ENCODE results near the gene SLC17A2. TPM values are rescaled to one million over a fixed set of nuclear protein-coding genes. Genes with fewer than 3 reads are reported as not detected.

SLC17A2 gene
- total and polyA plus RNA-seq, 7 donors: not detected

GRCh38 chr6:25895771-25896170 lies 34.7 kb downstream of the SLC17A2 start:
- Histone ChIP-seq H3K27me3 (ENCODE audit: insufficient read depth in 3 of 3, low read length in 2 of 3) (no peaks in the 10 kb centered on the region), H3K9me3 (no peaks in the 10 kb centered on the region), H3K4me3 (no peak overlapping the region), H3K36me3 (ENCODE audit: insufficient read depth in 1 of 2, low read depth in 1 of 2) (no peaks in the 10 kb centered on the region), H3K27ac (no peak overlapping the region), H3K4me1 (no peaks in the 10 kb centered on the region)
- DNase-seq (no peak), ATAC-seq (no peak)
- intact Hi-C loops (cut with DNase I): no loop called here
- no peak for TF ChIP-seq CTCF (IDR thresholded peaks at IDR 0.05)
- 64 to 75% (median 67%) methylated on average over 1 of the region's 1 CpG for WGBS, 3 donors

DNA sequence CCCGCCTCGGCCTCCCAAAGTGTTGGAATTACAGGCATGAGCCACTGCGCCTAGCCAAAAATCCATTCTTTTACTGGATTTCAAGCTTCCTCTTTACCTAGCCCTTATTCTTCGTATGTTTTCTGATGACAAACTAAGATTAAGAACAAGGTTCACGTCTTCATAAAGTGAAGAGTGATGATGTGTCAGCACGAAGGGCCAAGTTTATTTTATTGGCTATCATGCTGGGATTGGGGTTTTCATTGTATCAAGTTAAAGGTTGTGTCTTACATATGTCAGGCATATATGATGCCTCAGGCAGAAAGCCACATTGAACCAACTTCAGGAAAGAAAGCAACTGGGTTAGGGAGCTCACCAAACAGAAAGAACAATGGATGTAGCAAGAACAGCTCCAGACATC lies 36.7 kb downstream of the SLC17A2 start:
- no peak for TF ChIP-seq CTCF (IDR thresholded peaks at IDR 0.05)
- no peaks in the 10 kb centered on the region for H3K27me3 ChIP-seq (ENCODE audit: insufficient read depth in 3 of 3, low read length in 2 of 3)
- intact Hi-C loops (cut with DNase I): no loop called here

GRCh38 chr6:25892877-25893276 lies 37.6 kb downstream of the SLC17A2 start:
- Histone ChIP-seq H3K27me3 (ENCODE audit: insufficient read depth in 3 of 3, low read length in 2 of 3) (no peaks in the 10 kb centered on the region), H3K9me3 (no peaks in the 10 kb centered on the region), H3K27ac (no peak overlapping the region), H3K4me1 (no peaks in the 10 kb centered on the region), H3K4me3 (no peak overlapping the region), H3K36me3 (ENCODE audit: insufficient read depth in 1 of 2, low read depth in 1 of 2) (no peaks in the 10 kb centered on the region)
- DNase-seq (no peak), ATAC-seq (no peak)
- no peak for TF ChIP-seq CTCF (IDR thresholded peaks at IDR 0.05)
- intact Hi-C loops (cut with DNase I): no loop called here

More for the DNA sequence above, 36.7 kb downstream of the SLC17A2 start:
- no peak overlapping the region for H3K27ac ChIP-seq
- WGBS, 3 donors: 91 to 93% (median 92%) methylated on average over 6 of the region's 6 CpGs
- ATAC-seq (no peak), DNase-seq (no peak)
- H3K4me3 ChIP-seq: no peak overlapping the region
- H3K36me3 ChIP-seq (ENCODE audit: insufficient read depth in 1 of 2, low read depth in 1 of 2): no peaks in the 10 kb centered on the region
- no peaks in the 10 kb centered on the region for H3K9me3 ChIP-seq
- no peaks in the 10 kb centered on the region for H3K4me1 ChIP-seq

- Histone ChIP-seq H3K27me3 (ENCODE audit: insufficient read depth in 3 of 3, low read length in 2 of 3) (no peaks in the 10 kb centered on the region), H3K4me3 (no peak overlapping the region), H3K9me3 (no peaks in the 10 kb centered on the region), H3K4me1 (no peaks in the 10 kb centered on the region), H3K36me3 (ENCODE audit: insufficient read depth in 1 of 2, low read depth in 1 of 2) (no peaks in the 10 kb centered on the region), H3K27ac (no peak overlapping the region)
- DNase-seq (no peak), ATAC-seq (peak in 2 of 4 donors; percentile 49 to 51)
- 53 to 60% (median 60%) methylated on average over 5 of the region's 5 CpGs for WGBS, 3 donors
- intact Hi-C loops (cut with DNase I): loop anchor here in 1 of 2 donors (5.0 kb wide), 1 partner anchor 103 kb away; no protein-coding TSS in a partner anchor
- TF ChIP-seq CTCF (IDR thresholded peaks at IDR 0.05): peak; percentile 38
Observed at GRCh38 chr6:25889877-25890853, 40.3 kb downstream of the SLC17A2 start.

All from psoas muscle (tissue), 8 donors.